GM23248 (cell line): ENCODE measurements around the gene ANO6.

ENCODE experiments used
- EZH2 ChIP-seq: fragments of 200-600 bp; sonication (generic); IDR thresholded peaks from 2 replicates; pipeline ENCODE4 v1.6.1; 2018; ENCODE audit warnings: antibody characterized with exemption, mild to moderate bottlenecking; ENCODE audit not compliant: insufficient read depth, poor library complexity, severe bottlenecking
- EZH2phosphoT487 ChIP-seq: fragments of 200-600 bp; sonication (generic); IDR thresholded peaks from 2 replicates; pipeline ENCODE4 v1.6.1; 2018; ENCODE audit warnings: antibody characterized with exemption, moderate library complexity, mild to moderate bottlenecking, low read depth; ENCODE audit not compliant: insufficient read depth

DNA sequence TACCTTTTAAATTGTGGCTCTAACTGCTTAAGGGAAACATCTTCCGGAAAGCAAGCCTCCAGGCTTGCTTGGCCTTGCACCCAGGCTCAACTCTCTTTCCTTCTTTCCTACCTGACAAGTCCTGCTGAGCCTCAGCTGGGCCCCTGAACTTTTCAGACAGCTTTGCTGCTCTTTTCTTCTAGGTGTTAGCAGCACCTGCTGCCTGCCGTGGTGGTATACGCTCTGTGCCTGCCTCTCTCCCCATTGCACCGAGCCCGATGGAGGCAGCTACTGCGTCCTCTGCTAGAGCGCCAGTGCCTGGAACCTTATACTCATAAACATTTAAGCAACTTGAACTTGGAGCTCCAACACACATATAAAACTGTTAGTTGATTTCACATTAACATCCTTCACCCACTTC is 195.7 kb downstream of the ANO6 start:
- TF ChIP-seq EZH2 (no peak), EZH2phosphoT487 (no peak)
